OCI-M2 (cell line): ENCODE data around the gene ECM2.

Source experiments
- DNase-seq: peaks from one replicate; lab custom pipeline; 2025; ENCODE audit not compliant: unreplicated experiment; lab: John Stamatoyannopoulos, UW

ECM2 gene

DNA sequence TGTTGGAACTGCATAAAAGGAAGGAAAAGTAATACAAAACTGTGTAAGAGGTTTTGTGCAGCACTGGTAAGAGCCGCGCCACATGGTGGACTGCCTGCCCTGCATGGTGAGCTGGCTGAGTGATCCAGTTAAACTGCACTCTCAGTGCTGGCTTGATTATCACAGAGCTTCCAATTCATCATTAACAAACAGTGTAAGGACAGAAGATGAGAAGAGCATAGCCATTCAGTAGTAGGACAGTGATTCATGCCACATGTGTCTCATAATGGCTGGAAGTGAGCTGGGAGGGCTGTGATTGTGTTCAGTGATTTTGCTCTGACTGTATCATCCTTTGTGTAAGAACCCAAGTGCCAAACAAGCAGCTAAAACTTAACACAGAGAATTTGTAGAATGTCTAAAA lies 67.6 kb downstream of the ECM2 start:
- DNase-seq, result no peak

DNA sequence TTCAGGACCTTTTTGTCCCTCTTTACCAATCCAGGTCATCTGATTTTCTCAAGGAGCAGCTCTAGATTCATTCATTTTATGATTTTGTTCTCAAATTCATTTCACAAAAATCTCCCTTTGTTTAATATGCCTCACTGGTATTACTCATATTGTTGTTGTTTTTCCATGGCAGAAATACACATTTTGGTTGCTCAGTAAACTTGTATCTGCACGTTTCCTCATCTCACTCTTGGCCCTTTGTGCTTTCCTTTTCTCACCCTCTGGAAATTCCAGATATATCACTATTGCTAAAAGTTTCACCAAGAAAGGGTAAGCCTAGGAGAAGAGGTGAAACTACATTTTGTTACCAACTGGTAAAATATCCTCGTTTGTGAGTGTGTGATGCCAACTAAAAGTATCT lies 68.3 kb downstream of the ECM2 start:
- no peak for DNase-seq

DNA sequence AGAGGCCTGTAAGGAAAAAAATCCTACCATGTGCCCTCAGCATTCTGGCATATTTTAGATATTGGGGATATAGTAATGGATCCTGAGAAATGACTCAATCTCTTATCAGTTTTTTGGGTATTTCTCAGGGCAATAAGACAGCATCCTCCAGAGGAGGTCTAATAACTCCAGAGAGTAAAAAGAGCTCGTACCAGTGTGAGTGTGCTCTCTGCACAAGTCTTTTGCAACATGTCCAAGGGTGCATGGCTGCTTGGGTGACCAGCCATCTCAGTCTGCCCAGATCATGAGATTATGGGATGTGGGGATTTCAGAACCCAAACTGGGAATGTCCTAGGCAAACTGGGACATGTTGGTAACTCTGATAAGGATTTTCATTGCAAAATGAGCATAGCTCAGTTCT lies 68.7 kb downstream of the ECM2 start:
- DNase-seq, result no peak

GRCh38 chr9:92463984-92464383 lies 71.8 kb downstream of the ECM2 start:
- no peak for DNase-seq

DNA sequence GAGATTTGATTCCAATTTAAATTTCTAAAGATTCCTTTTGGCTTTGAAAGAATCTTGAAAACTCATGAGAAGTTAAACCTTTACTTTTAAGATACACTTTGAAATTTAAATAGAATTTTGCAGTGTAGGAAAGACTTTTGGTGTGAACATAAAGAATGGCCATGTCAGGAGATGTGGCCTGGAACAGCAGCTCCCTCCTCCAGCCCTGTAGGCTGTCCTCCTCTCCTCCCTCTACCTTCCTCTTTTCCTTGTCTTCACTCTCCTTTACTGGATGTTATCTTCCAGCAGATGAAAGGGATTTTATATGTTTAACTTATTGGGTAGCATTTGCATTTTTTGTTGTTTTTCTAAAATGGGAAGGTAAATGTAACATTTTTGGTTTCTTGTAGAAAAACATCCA lies 72.4 kb downstream of the ECM2 start:
- DNase-seq, result no peak

GRCh38 chr9:92457576-92457975 lies 78.2 kb downstream of the ECM2 start:
- no peak for DNase-seq

DNA sequence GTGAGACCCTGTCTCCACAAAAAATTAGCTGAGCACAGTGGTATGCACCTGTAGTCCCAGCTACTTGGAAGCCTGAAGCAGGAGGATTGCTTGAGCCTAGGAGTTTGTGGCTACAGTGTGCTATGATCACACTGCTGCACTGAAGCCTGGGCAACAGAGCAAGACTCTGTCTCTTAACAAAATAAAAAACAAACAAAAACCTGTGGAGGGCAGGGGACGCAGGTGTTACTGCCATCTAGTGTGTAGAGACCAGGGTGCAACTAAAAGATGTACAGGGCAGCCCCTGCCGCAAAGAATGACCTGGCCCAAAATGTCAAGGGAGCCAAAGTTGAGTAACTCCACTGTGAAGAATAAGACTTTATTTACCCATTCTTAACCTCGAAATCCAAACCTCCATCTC lies 80.6 kb downstream of the ECM2 start:
- DNase-seq, result no peak

GRCh38 chr9:92446536-92446935 lies 89.3 kb downstream of the ECM2 start:
- no peak for DNase-seq
